ENCODE data around the gene COPZ2. TPM values are rescaled to one million over a fixed set of nuclear protein-coding genes. Genes with fewer than 3 reads are reported as not detected.

The COPZ2 gene
- 12.0 to 20.8 TPM (median 16.8 TPM) in 5 replicates for total RNA-seq (2022; extraction: Qiagen RNA extraction)

GRCh38 chr17:48037036-48037837, at the start of gene COPZ2:
Gene COPZ2 (minus strand): TSS chr17:48037797. CDS start chr17:48037777, 20 bp downstream.

GRCh38 chr17:48047741-48048383, 10.3 kb upstream of the COPZ2 start, which contains the start of gene NFE2L1:
Gene NFE2L1 (plus strand): TSS chr17:48048359. CDS start chr17:48051119, 2,760 bp downstream.

Other genes starting within 250 kb of the COPZ2 start
- 12.2 to 17.8 TPM (median 15.8 TPM) in 5 replicates for gene OSBPL7, start 216.0 kb downstream of the COPZ2 start, total RNA-seq (2022; extraction: Qiagen RNA extraction)
- 90.4 to 118 TPM (median 92.1 TPM) in 5 replicates for gene MRPL10, start 206.3 kb downstream of the COPZ2 start, total RNA-seq (2022; extraction: Qiagen RNA extraction)
- 2.7 to 3.7 TPM (median 3.2 TPM) in 5 replicates for gene LRRC46, start 206.1 kb downstream of the COPZ2 start, total RNA-seq (2022; extraction: Qiagen RNA extraction)
- 31.9 to 40.2 TPM (median 38.2 TPM) in 5 replicates for gene SCRN2, start 196.5 kb downstream of the COPZ2 start, total RNA-seq (2022; extraction: Qiagen RNA extraction)
- 7.6 to 7.8 TPM (median 7.7 TPM) in 5 replicates for gene SP6, start 186.6 kb downstream of the COPZ2 start, total RNA-seq (2022; extraction: Qiagen RNA extraction)
- 17.8 to 19.3 TPM (median 18.3 TPM) in 5 replicates for gene SP2, start 141.6 kb downstream of the COPZ2 start, total RNA-seq (2022; extraction: Qiagen RNA extraction)
- gene PNPO, start 96.2 kb downstream of the COPZ2 start, total RNA-seq (2022; extraction: Qiagen RNA extraction): 24.0 to 27.5 TPM (median 24.5 TPM) in 5 replicates
- 3.1 to 3.9 TPM (median 3.5 TPM) in 5 replicates for gene PRR15L, start 79.9 kb downstream of the COPZ2 start, total RNA-seq (2022; extraction: Qiagen RNA extraction)
- gene CDK5RAP3, start 66.7 kb downstream of the COPZ2 start, total RNA-seq (2022; extraction: Qiagen RNA extraction): 99.9 to 126 TPM (median 107 TPM) in 5 replicates
- gene NFE2L1, start 10.6 kb upstream of the COPZ2 start, total RNA-seq (2022; extraction: Qiagen RNA extraction): 114 to 133 TPM (median 123 TPM) in 5 replicates
- gene CBX1, start 63.7 kb upstream of the COPZ2 start, total RNA-seq (2022; extraction: Qiagen RNA extraction): 72.5 to 99.4 TPM (median 76.2 TPM) in 5 replicates
- gene SNX11, start 70.0 kb upstream of the COPZ2 start, total RNA-seq (2022; extraction: Qiagen RNA extraction): 26.6 to 30.3 TPM (median 27.1 TPM) in 5 replicates